Posterior vena cava (tissue), 2 donors: Measurements from ENCODE around the gene SMARCA4. TPM values are rescaled to one million over a fixed set of nuclear protein-coding genes. Genes with fewer than 3 reads are reported as not detected.
"Not testable (repeated sequence)": the region's sequence is repeated elsewhere in the genome, so short reads cannot be mapped to it uniquely, and the experiment has no call there.

ENCODE experiments used
- DNase-seq: peaks from one replicate; pipeline ENCODE4 v3.0.0-alpha.2; 2020; ENCODE audit warnings: low spot score
- intact Hi-C, 2 donors: fragments of 100-400 bp; cut with DNase I; formaldehyde crosslinking; loops; one replicate each; pipeline versions ENCODE4 v1.14.1 to v1.14.2; 2022 to 2023
- total RNA-seq, 2 donors: library from RNA; stranded (reverse); fragmentation: NEBNext Ultra II Directional; extraction: Animal tissue kit (Norgen Biotek cat#: 25700); gene quantifications; one replicate each; pipeline ENCODE4 v1.2.1, GENCODE V29; 2021
- donor health status: DM: yes; HTN: yes; CAD: no.
- donor health status: DM: yes; HTN: yes; CAD: no.

Gene SMARCA4
- total RNA-seq, 2 donors from 2014 or later, result 68.2 to 68.8 TPM

GRCh38 chr19:11078893-11079292 is 118.1 kb downstream of the SMARCA4 start:
- intact Hi-C loops, result no loop called here
- no peak for DNase-seq

DNA sequence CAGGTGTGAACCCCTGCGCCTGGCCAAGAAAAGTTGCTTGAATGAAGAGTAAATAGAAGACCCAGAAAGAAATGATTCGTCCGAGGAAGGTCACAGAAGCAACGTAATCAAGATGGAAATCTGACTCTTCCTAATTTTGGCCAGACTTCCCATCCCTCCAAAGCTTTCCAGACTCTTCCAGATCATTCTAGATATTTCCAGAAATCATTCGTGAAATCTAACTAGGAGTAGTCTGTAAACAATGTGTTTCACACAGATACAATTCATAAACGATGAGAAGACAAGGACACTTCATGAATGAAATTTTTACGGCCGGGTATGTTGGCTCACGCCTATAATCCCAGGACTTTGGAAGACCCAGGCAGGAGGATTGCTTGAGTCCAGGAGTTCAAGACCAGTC is 119.2 kb downstream of the SMARCA4 start:
- no peak for DNase-seq
- intact Hi-C loops, result no loop called here

- intact Hi-C loops, result loop anchor here in 1 of 2 donors (5.0 kb wide), 1 partner anchor 51 kb away; no protein-coding TSS in a partner anchor
- DNase-seq, result no peak
Observed at GRCh38 chr19:11087870-11088505, 127.2 kb downstream of the SMARCA4 start.

DNA sequence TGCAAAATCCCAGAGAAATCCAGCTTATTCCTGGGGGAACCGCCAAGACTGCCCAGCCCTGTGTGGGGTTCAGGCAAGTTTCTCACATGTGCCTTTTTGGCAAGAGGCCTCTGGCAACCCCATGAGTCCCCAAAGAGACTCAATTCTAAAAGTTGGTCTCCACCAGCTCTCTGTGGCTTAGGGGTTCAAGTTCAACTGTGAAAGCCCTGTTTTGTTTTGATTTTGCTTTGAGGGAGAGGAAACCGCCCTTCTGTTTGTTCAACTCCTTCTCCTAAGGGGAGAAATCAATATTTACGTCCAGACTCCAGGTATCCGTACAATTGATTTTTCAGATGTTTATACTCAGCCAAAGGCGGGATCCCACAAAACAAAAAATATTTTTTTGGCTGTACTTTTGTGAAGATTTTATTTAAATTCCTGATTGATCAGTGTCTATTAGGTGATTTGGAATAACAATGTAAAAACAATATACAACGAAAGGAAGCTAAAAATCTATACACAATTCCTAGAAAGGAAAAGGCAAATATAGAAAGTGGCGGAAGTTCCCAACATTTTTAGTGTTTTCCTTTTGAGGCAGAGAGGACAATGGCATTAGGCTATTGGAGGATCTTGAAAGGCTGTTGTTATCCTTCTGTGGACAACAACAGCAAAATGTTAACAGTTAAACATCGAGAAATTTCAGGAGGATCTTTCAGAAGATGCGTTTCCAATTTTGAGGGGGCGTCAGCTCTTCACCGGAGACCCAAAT is 127.8 kb downstream of the SMARCA4 start:
- intact Hi-C loops, result loop anchor here in 1 of 2 donors (5.0 kb wide), 1 partner anchor 51 kb away; no protein-coding TSS in a partner anchor
- DNase-seq, result peak; percentile 71

GRCh38 chr19:11089254-11090013 is 128.6 kb downstream of the SMARCA4 start, which contains the start of gene LDLR:
LDLR (plus strand) TSS chr19:11089463; CDS start chr19:11089549, 86 bp downstream.
- intact Hi-C loops, result loop anchor here in 1 of 2 donors (5.0 kb wide), 1 partner anchor 52 kb away; no protein-coding TSS in a partner anchor
- peak; percentile 95 for DNase-seq

- DNase-seq, intact Hi-C loops: not testable (repeated sequence)
Observed at GRCh38 chr19:11090014-11090263, 129.1 kb downstream of the SMARCA4 start.

DNA sequence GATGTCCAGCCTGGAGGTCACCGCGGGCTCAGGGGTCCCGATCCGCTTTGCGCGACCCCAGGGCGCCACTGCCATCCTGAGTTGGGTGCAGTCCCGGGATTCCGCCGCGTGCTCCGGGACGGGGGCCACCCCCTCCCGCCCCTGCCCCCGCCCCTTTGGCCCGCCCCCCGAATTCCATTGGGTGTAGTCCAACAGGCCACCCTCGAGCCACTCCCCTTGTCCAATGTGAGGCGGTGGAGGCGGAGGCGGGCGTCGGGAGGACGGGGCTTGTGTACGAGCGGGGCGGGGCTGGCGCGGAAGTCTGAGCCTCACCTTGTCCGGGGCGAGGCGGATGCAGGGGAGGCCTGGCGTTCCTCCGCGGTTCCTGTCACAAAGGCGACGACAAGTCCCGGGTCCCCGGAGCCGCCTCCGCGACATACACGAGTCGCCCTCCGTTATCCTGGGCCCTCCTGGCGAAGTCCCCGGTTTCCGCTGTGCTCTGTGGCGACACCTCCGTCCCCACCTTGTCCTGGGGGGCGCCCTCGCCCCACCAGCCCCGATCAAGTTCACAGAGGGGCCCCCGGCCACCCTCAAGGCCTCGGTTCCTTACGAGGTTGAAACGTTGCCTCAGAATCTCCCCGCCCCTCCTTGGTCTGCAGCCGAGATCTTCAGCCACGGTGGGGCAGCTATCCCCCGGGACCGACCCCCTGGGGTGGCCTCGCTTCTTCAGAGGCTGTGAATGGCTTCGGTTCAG is 129.6 kb downstream of the SMARCA4 start:
- intact Hi-C loops, result no loop called here

GRCh38 chr19:11090997-11091702 is 130.3 kb downstream of the SMARCA4 start:
- peak; percentile 76 for DNase-seq
- intact Hi-C loops, result no loop called here

More for the DNA sequence above, 129.6 kb downstream of the SMARCA4 start:
- peak; percentile 99 for DNase-seq

DNA sequence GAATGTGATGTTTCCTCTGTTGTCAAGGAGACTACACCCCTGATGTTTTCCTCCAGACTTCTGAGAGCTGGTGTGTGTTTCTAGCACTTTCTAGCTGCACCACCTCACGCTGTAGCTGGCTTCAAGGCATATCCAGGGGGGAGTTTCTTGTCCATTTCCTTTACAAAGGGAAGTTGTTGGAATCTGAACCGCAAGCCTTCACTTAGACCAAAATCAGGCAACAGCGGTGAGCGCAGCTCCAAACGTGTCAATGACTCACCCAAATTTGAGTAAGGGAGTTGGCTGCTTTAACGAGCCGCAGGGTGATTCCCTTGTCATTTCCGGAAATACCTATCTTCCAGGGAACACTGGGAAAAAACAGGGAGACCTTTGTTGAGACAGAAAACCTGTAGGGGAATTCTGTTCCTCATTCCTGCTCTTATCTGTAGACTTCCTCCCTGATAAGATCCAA is 130.9 kb downstream of the SMARCA4 start:
- intact Hi-C loops, result no loop called here
- DNase-seq, result peak; percentile 87

DNA sequence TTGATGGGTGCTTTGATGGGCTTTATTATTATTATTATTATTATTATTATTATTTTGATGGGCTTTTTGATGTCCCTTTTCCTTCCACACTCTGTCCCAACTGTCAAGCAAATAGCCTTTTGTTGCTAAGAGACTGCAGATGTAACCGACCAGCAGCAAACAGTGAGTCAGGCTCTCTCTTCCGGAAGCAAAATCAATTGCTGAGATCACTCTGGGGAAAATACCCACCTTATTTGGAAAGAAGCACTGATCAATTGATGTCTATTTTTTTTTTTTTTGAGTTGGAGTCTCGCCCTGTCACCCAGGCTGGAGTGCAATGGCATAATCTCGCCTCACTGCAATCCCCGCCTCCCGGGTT is 131.3 kb downstream of the SMARCA4 start:
- intact Hi-C loops, result no loop called here
- DNase-seq, result no peak

DNA sequence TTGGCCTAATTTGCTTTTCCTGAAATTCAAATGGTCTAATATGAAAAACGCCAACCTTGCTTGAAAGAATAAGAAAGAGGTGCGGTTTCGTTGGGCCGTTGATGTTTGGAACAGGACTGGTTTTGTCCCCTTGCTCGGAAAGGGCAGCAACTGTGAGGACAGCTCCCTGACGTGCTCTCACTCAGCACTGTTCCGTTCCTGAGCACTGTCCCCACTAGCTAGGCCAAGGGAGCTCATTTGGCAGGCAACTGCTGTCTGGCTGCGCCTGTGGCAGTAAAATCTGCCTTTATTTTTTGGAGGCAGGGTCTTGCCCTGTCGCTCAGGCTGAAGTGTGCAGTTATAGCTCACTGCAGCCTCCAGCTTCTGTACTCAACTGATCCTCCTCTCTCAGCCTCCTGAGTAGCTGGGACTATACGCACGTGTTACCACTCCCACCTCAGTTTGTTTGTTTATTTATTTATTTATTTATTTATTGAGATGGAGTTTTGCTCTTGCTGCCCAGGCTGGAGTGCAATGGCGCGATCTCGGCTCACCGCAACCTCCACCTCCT is 132.9 kb downstream of the SMARCA4 start:
- intact Hi-C loops, result no loop called here
- DNase-seq, result no peak

- intact Hi-C loops, result no loop called here
- DNase-seq, result no peak
Observed at GRCh38 chr19:11094520-11094894, 133.7 kb downstream of the SMARCA4 start.

DNA sequence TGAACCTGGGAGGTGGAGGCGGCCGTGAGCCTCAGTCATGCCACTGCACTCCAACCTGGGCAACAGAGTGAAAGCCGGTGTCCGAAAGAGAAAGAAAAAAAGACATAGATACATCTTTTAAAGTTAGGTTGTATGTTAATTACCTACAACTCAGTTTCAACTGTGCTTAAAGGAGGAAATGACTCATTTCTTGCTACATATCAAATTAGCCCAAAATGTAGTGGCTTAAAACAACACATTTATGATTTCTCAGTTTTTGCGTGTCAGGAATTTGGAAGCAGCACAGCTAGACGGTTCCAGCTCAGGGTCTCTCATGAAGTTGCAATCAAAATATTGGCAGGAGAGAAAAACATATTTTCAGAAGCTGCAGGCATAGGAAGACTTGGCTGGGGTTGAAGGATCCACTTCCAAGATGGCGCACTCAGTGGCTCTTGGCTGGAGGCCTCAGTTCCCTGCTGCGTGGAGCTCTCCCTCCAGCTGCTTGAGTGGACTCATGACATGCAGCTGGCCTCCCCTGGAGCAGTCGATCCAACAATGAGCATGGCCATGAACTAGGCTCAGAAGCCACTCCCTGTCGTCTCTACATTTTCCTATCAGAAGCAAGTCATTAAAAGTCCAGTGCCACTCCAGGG is 135.5 kb downstream of the SMARCA4 start:
- intact Hi-C loops, result no loop called here
- no peak for DNase-seq

- intact Hi-C loops, DNase-seq: not testable (repeated sequence)
Observed at GRCh38 chr19:11097367-11097766, 136.5 kb downstream of the SMARCA4 start.

DNA sequence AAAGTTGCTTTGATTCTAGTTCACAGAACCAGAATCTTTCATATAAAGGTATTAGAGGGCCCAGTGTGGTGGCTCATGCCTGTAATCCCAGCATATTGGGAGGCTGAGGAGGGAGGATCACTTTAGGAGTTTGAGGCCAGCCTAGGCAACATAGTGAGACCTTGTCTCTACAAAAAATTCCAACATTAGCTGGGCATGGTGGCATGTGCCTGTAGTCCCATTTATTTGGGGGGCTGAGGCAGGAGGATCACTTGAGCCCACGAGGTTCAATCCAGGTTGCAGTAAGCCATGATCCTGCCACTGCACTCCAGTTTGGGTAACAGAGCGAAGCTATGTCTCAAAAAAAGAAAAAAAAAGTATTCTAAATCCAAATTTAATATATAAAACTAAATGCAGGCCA is 137.5 kb downstream of the SMARCA4 start:
- intact Hi-C loops, result no loop called here
- no peak for DNase-seq

GRCh38 chr19:11098861-11099260 is 138.0 kb downstream of the SMARCA4 start:
- intact Hi-C loops, result no loop called here
- no peak for DNase-seq

- no peak for DNase-seq
- intact Hi-C loops, result no loop called here
Observed at GRCh38 chr19:11100049-11100448, 139.2 kb downstream of the SMARCA4 start.

DNA sequence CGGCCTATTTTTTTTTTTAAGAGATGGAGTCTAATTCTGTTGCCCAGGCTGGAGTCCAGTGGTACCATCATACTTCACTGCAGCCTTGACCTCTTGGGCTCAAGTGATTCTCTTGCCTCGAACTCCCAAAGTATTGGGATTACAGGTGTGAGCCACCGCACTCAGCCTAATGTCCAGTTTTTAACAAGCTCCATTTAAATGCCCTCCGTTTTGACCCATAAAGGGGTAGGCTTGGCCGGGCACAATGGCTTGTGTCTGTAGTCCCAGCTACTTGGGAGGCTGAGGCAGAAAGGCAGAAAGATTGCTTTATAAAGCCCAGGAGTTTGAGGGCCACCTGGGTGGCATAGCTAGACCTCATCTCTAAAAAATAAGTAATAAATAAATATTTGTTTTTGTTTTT is 140.2 kb downstream of the SMARCA4 start:
- no peak for DNase-seq
- intact Hi-C loops, result no loop called here
